HG03342 (cell line): ENCODE data around the gene VWF.

Experiments
- ATAC-seq: cut with Tn5 transposase; IDR thresholded peaks from one replicate; pipeline ENCODE4 v1.9.1; 2021; ENCODE audit warnings: mild to moderate bottlenecking, moderate library complexity; ENCODE audit not compliant: unreplicated experiment

The VWF gene

DNA sequence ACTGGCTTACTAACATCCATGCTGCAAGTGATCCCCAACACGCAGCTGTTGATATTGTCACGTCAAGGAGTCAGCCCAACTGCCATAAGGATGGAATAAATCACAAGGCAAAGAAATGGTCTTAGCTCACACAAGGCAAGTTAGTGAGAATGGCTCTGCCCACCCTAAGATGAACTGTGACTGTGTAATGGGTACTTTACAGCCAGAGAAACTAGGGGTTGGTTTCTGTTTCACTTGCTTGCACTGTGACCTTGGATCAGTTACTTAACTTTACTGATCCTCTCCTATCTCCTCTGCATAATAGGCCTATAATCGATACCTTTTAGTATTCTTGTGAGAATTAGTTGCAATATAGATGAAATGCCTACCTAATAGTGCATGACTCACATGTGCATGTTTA lies 127.2 kb downstream of the VWF start:
- no peak for ATAC-seq

DNA sequence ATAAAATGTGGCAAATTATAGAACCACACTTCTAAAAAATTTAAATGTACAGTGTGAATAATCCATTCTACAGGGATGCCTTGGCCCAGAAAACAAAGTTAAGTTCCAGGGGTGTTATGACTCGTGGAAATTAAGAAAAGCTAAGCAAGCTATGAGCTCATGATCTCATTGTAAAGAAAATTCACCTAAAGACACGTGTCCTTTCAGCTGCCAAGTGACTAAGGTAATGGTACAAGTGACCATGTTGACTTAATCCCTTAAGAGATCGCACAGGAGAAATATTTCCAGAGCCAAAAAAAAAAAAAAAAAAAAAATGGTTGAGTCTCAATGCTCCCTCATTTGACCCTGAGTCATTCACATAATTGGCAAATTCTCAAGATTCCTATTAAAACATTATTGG lies 128.0 kb downstream of the VWF start:
- ATAC-seq: no peak

DNA sequence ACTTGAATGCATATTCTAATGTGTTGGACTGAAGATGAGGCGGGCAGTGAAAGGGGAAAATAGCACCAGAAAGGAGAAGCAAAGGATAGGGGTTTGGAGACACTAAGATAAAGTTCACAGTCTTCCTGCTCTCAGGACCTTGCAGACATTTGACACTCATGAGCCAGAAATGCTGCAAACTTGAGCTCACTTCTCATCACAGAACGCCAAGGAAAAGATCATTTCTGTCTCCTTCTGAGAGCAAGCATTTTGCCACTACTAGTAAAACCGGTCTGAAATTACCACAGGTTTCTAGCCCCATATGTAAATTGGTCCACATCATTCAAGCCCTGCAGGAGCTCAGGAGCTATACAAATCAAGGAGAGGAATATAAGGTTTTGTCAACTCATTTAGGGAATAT lies 134.8 kb downstream of the VWF start:
- no peak for ATAC-seq

DNA sequence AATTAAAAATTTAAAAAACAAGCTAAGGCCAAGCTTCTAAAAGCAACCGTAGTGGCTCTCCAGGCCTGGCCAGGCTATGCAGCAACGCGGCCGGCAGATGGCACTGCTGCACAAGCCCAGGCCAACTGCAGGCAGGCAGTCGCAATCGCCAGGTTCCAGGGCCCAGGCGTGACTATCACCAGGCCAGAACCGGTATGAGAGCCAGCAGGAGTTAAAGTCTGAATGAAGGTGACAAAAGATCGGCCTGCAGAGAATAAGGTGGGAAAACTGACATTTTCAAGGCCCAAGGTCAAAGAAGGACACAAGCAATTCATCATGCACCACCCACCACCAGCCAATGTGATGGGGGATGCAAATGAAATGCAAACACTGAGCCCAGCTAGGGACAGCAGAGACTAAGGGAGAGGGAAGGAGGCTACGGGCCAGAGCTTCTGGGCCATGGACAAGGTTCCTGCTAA lies 135.8 kb downstream of the VWF start:
- ATAC-seq: no peak

DNA sequence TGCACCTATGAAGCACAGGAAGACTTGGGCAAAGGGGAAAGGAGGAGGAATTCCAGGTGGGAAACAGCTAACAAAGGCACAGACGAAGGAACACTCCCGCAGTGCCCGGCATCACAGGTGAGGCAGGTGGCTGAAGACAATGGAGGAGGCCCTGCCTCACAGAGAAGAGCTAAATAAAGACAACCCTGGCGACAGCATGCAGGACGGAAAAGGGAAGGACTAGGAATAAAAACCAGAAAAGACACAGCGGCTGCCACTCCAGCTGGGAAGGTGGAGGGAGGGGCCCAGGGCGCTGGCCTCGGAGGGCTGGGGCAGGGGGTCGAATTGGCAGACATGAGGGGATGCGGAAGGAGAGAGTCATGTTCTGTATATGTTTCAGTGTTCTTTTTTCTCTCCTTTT lies 136.4 kb downstream of the VWF start:
- no peak for ATAC-seq

DNA sequence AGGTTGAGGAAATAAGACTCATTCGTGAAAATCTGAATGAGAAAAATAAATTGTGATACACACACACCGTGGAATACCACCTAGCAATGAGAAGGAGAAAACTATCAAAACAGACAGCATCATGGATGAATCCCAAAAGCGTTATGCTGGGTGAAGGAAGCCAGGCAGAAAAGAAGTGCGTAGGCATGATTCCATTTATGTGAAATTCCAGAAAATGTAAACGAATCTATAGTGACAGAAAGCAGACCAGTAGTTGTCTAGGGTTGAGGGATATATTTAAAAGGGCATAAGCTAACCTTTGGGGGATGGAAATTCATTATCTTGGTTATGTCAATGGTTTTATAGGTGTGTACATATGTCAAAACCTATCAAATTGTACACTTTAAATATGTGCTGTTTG lies 136.9 kb downstream of the VWF start:
- ATAC-seq: no peak

DNA sequence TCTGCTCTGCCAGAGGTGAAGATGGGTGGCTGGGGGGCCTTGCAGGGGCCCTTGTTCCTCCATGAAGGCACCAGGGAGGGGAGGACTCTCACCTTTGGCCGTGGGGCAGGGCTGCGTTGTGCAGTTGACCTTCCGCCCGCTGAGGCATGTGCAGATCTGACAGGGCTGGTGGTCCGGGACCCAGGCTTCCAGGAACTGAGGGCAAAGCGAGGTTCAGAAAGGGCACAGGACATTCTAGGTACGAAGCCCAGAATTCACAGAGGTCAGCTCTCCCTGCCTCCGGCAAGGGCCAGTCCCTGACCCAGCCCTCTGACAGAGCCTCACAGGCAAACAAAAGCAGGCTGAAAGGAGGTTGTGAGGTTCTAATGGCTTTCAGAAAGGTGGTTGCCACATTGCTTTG lies 139.0 kb downstream of the VWF start:
- ATAC-seq: no peak

DNA sequence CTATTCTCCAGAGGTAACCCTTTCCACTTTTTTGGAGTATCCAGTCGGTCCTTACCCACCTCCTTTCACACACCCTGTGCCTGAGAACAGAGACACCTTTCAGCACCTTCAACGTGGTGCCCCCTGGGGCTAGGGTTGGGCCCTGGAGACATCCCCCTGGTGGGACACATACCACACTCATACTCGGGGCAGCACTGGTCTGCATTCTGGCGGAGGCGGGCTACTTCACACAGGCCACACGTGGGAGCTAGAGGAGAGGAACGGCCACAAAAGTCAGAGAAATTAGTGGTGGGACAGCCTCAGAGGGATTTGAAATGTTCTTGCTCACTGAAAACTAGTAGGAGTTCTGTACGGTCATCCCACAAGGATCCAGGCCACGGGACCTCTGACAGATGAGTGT lies 139.6 kb downstream of the VWF start:
- ATAC-seq: no peak

DNA sequence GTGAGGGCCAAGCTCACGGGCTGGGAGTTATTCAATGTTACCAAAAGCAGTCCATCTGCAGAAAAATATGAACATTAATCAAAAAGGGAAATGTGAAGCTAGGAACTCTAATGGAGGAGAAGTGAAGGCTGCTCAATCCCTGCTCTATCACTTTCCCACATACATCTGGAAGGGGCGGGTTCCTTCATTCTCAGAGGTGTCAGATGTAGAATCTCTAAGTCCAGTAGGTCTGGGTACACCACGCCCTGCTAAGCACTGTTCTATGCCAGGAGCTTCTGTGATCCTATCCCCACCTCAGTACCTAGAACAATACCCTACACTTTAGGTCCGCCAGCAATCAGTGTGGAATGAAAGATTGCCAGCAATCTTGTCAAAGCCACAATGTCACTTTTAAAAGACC lies 142.4 kb downstream of the VWF start:
- no peak for ATAC-seq

DNA sequence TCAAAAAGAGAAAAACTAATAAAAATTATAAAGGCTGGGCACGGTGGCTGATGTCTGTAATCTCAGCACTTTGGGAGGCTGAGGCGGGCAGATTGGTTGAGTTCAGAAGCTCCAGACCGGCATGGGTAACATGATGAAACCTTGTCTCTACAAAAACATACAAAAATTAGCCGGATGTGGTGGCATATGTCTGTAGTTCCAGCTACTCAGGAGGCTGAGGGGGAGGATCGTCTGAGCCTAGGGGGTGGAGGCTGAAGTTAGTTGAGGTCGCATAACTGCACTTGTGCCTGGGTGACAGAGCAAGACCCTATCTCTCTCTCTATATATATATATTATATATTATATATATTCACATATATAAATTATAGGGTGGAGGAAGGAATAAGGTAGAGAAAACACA lies 146.9 kb downstream of the VWF start:
- ATAC-seq: no peak

DNA sequence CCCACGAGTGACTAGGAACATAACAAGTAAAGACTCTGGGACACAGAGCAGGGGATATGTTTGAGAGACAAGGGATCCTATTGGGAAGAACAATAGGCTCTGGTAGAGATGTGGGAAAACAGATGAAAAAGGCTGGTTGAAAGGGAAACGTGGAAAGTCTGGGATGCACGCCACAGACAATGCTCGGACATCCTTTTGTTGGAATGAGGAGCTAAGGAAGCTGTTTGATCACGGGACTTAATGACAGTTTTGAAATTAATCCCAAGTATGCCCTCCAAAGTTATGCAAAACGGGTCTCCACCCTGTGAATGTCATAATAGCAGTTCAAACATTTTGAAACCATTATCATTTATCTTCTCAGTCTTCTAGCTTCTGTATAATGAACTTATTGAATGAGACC lies 147.8 kb downstream of the VWF start:
- no peak for ATAC-seq

DNA sequence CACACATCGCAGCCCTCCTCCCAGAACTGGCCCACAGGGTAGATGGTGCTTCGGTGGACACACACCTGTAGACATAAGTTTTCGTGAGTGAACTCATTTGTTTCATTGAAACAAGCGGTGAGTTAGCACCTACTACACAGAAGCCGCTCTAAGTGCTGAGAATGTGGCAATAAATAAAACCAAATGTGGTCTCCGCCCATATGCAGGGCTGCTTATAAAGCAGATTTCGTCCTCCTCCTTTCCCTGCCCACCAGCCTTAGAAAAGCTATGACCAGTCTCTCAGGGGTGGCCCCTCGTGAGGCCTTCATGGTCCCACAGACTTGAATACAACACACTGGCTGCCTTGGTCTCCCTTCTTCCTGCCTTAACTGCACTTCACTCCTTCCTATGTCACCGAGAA lies 148.3 kb downstream of the VWF start:
- no peak for ATAC-seq

DNA sequence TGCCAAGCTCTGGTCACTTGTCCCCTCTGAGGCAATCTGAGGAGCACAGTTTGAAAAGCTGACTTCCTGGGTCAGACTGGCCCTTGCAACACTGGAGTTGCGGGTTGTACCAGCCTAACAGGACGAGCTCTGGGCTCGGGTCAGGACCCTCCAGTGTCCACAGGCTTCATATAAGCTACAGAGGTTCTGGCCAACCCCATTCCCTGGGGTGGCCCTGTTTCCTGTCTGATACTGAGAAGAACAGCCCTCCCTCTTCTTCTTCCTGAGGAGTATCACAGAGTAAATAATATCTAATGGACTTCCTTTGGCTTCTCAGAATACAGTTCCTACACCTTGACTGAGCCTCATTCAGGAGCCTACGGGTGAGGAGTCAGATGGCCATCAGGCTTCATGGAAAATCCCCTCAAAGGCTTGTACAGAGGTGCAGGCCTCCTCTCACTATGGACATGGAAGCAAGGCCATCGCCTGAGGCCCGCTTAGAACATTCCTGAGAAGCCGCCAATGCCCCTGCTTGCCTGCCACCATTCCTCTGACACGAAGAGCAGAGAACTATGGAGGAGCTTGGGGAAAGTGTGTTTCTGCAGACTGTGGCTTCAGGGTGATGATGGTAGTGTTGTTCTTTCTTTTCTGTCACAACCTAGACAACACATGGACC lies 150.9 kb downstream of the VWF start:
- no peak for ATAC-seq

DNA sequence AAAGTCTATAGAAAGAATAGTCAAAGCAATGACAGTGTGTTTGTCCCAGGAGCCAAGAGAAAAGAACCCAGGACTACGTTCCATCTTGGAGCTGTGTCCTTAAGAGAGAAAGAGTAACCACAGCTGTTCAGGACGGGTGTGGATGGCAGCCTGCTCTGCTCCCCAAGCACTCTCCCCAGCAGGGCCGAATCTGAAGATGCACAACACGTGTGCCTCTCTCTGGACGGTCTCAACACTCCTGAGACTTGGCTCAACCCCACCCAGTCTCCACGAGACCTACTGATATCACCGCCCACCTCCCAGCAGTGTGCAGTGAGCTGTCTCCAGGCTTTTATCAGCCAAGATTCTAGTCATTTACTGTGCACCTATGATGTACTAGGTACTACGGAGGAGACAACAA lies 152.1 kb downstream of the VWF start:
- no peak for ATAC-seq

DNA sequence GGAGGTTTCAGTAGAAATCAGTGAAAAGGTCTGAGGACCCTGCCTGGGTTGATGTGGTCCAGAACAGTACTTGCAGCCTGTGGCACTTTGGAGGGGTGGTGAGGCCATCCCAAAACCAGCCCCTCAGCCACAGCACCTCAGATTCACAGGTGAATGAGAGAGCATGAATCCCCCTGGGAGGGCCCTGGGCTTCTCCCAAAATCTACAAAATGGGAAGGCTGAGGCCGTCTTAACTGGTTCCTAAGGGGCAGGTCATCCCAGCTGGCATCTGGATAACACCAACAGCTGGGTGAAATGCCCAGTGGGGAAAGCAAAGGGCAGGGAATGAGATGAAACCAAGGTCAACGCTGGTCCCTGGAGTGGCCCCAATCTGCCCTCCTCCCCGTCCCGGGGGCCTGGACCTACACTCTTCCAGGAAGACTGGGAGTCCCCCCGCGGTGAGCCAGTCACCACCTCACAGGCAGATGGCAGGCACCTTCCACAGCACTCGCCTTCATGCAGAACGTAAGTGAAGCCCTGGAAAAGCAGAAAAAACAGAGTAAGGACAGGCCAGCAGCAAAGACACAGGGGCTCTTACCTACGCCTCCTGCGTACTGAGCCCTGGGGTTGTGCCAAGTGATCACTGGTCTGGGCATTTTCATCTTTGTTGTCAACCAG lies 153.1 kb downstream of the VWF start:
- no peak for ATAC-seq

DNA sequence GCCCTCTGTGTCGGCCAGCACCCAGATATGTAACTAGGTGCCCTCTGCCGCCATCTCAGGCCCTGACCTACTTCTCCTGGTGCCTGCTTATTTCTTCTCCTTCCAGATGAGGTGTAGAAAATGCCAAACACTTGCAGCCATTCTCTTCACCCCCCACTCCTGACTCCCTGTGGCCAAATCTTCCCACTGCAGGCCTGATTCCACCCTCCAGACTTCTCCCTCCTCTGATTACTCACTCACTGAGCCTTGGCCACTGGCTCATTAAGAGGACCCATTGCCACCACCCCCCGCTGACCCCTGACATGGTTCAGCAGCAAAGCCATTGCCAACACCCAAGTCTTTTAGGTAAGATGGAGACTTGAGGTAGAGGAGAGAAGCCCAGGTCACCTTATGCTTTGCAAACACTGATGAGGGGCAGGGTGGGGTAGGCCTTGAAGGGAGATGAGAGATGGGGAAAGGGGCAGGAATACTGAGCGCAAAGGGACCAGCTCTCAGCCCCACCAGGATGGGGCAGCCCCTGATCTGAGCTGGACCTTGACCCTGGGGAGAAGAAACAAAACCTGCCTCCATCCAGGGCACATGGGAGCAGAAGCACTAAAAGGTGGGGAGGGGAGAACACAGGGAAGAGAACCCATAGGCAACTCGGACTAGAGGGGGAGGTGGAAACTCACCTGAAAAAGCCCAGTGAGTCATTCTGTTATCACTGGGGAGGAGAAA lies 154.3 kb downstream of the VWF start:
- no peak for ATAC-seq

DNA sequence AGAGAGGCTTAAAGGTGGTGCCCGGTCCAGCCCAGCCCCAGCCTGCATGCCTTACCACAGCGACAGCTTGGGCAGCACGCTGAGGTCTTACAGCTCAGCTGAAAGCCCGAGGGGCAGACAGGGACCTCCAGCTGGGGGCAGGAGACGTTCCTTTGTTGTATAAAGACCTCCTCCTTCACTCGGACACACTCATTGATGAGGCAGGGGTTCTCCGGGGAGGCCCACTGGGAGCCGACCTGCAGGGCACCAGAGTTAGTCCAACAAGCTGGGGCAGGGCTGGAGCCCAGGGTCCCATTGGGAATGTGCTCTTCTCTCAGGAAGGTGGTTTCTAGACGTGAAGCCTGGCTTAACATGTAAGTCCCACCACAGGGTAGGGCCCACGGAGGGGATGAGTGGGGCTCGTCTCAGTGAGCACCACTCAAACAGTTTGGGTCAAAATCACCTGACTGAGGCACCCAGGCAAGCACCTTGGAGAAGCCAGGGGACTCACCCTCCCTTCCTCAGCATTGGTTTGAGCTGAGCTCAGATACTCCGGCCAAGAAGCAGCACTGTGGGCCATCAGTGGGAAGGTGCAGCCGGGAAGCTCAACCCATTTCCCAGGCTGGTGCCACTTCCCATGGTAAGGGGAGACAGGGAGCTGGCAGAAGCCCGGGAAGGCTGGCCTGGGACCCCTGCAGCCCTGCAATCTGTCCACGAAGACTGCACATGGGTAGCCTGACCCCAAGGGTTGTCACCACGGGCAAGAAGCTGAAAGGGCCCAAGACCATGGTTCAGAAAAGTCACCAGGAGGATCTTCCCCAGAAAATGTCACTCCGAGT lies 155.1 kb downstream of the VWF start:
- ATAC-seq: no peak

DNA sequence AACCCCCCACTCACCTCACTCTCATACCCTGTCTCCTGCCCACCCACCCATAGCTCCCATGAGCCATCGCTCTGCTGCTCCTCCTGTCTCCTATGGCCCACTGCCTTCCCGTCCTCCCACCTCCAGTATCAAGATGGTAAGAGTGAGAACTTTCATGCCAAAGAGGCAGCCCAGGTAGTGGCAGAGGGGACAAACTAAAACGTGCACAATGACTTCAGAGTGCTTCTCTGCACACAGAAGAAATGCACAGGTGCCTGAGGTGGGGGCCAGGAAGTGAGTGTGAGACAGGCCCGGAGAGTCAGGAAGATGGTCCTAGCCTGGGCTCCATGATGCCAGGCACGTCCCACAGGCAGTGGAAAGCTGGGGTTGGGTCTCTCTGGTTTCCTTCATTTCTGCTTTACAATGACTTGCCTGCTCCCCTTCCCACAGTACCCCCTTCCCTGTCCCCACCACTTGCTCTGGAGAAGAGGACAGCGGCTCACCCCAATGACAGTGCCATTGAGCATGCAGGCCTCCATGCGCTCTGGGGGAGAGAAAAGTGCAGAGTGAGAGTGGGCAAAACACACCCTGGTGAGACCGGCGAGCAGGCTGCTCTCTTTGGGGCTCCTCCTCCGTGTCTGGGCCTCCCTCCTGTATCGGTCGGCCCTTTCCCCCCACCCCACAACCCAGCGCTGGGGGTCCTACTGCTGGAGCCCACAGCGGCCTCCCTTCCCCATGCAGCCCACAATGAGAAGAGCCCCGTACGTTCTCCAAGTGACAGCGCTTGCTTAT lies 156.6 kb downstream of the VWF start:
- no peak for ATAC-seq

DNA sequence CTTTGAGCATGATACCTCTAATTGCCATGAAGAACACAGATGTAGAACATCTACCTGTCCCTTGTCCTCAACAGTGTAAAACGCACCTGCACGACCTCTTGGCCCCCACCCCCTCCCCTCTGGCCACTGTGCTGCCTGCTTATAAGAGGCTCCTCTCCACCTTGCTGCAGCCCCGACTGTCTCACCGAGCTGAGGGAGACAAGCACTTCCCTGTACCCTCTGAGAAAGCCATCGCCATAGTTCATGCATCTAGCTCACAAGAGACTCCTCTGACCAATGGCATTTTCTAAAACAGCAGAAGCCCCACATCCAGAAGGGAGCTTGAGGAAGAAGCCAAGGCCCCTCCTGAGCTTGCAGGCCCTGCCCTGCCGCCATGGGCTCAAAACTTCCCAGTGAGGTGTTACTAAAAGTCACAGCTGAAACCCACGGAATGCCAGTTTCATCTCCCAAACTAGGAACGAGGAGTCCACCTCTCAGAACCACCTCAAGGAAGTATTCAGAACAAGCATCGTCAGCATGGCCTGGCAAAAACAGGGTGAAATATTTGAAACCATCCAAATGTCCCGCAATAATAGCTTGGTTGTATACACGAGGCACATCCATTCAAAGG lies 157.9 kb downstream of the VWF start:
- no peak for ATAC-seq

DNA sequence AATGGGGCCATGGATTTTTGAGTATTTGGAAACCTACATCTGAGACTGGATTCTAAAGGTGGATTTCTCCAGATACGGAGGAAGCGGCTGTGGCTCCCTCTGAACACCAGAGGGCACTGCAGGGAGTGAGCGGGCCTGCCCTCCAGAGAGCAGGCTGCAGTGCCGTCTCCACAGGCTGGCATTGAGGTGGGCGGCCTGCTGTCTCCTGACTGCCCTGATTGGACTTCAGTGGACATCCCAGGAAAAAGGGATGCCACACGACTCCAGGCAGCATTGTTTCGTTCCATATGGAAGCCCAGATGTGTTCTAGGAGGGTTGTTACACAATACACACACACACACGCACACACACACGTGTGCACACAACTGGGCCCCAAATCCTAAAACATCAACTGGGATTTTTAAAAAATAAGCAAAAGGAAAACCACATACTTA lies 158.5 kb downstream of the VWF start:
- ATAC-seq: no peak
